C4-2B (cell line): ENCODE data around the gene POLR1F.

Source experiments
- CTCF ChIP-seq: fragments of 450-650 bp; conservative IDR thresholded peaks from 2 replicates; pipeline ENCODE4 v1.5.1; 2017; ENCODE audit warnings: mild to moderate bottlenecking
- ZFX ChIP-seq: fragments of 450-650 bp; IDR thresholded peaks from 2 replicates; pipeline ENCODE4 v1.6.1; 2017

GRCh38 chr7:19708397-19709248 lies at the start of gene POLR1F:
- TF ChIP-seq CTCF = peak; percentile 91
- TF ChIP-seq ZFX = peak; percentile 20
